Ectodermal cell (in vitro differentiated cells): Measurements from ENCODE around the gene USF2.
"Not testable (repeated sequence)": the region's sequence is repeated elsewhere in the genome, so short reads cannot be mapped to it uniquely, and the experiment has no call there.

ENCODE experiments used
- H3K27ac ChIP-seq: 2 replicates; pipeline ENCODE4 v1.7.0; 2013; ENCODE audit warnings: mild to moderate bottlenecking, low read depth, low read length; ENCODE audit not compliant: insufficient read depth, poor library complexity, severe bottlenecking
- H3K27me3 ChIP-seq: 2 replicates; pipeline ENCODE4 v1.7.0; 2013; ENCODE audit warnings: mild to moderate bottlenecking, low read length; ENCODE audit not compliant: insufficient read depth, control insufficient read depth, poor library complexity, severe bottlenecking
- H3K36me3 ChIP-seq: one replicate; pipeline ENCODE4 v1.7.0; 2013; ENCODE audit warnings: low read length; ENCODE audit not compliant: control insufficient read depth, insufficient read depth
- H3K4me1 ChIP-seq: one replicate; pipeline ENCODE4 v1.7.0; 2013; ENCODE audit warnings: low read length; ENCODE audit not compliant: control insufficient read depth, insufficient read depth
- H3K4me3 ChIP-seq: 2 replicates; pipeline ENCODE4 v1.7.0; 2013; ENCODE audit warnings: low read depth, low read length, control low read depth; ENCODE audit not compliant: insufficient read depth
- H3K9me3 ChIP-seq: 2 replicates; pipeline ENCODE4 v1.7.0; 2013; ENCODE audit warnings: mild to moderate bottlenecking, low read length, moderate library complexity; ENCODE audit not compliant: control insufficient read depth
- WGBS, 2 experiments: methylation state at CpG; one replicate each; pipeline ENCODE4 v1.1.7; 2013; ENCODE audit warnings: missing lambda C conversion rate in 2 of 2; 5-methylcytosine and 5-hydroxymethylcytosine counted together

Gene USF2

DNA sequence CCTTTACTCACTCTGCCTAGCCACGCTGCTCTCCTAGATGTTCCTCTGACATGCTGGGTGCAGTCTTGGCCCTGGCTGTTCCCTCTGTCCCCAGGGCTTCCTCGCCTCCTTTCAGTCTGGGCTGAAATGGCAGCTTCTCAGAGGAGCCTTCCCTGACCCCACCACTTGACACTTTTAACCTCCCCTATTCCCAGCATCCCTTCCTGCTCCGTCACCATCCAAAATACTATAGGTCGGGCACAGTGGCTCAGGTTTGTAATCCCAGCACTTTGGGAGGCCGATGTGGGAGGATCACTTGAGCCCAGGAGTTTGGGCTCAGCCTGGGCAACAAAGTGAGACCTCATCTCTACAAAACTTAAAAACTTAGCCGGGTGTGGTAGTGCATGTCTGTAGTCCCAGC lies 42.8 kb upstream of the USF2 start:
- 91% methylated on average over 6 of the region's 6 CpGs for WGBS, 2 experiments
- Histone ChIP-seq H3K36me3 (no peaks in the 10 kb centered on the region), H3K27ac (no peak overlapping the region), H3K4me3 (no peak overlapping the region), H3K9me3 (no peaks in the 10 kb centered on the region), H3K4me1 (no peaks in the 10 kb centered on the region), H3K27me3 (no peaks in the 10 kb centered on the region)

DNA sequence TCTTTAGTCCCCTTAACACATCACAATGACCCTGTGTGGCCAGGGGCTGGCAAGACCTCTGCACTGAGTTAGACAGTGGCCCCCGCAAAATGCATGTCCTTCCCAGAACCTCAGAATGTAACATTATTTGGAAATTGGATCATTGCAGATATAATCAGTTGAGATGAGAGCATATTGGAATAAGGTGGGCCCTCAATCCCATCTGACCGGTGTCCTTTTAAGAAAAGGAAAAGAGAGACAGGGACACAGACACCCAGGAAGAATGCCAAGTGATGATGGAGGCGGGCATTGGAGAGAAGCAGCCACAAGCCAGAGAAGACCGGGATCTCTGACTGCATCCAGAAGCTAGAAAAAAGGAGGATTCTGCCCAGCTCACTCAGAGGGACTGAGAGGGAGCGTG lies 42.0 kb upstream of the USF2 start:
- 92 to 93% methylated on average over 5 of the region's 5 CpGs for WGBS, 2 experiments

DNA sequence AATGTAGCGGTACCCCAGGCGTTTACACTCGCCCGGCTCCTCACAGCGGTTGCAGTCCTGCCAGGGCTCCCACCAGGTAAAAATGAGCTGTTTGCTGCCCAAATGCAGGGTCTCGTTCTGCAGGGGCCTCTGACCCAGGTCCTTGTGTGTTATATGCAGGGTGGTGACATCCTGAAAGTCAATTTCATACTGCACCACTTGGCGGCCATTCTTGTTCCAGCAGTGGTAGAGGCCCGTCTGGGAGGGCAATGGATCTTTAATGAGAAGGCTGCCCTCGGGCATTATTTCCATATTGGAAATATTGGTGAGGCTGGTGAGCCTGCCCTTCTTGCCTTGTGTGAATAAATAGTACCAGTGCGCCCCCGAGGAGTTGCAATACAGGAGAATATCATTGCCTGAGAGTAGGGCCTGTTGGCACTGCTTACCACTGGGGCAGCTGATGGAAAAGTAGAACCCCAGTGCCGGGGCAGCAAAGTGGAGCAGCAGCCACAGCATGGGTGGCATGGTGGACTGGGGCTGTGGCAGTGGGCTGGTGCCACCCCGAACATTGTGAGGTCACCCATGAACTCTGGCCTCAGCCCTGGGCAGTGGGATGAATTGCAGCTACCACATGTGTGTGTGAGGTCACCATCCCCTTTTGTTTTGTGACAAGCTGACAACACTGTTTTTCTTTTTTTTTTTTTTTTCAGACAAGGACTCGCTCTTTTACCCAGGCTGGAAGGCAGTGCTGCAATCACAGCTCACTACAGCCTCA lies 40.4 kb upstream of the USF2 start, which contains the start of gene FAM187B:
TSS of gene FAM187B (minus strand) at position 563 of the 754 bp plus-strand sequence. CDS start at position 504, 59 bp downstream.
- 91 to 93% methylated on average over 14 of the region's 14 CpGs for WGBS, 2 experiments
- no peaks in the 10 kb centered on the region for H3K36me3 ChIP-seq
- no peaks in the 10 kb centered on the region for H3K4me1 ChIP-seq
- H3K4me3 ChIP-seq, result no peak within 1 kb of the TSS
- no peaks in the 10 kb centered on the region for H3K27me3 ChIP-seq
- H3K9me3 ChIP-seq, result no peaks in the 10 kb centered on the region
- no peak within 1 kb of the TSS for H3K27ac ChIP-seq

More for the DNA sequence above, 42.0 kb upstream of the USF2 start:
- Histone ChIP-seq H3K27ac (no peak overlapping the region), H3K36me3 (no peaks in the 10 kb centered on the region), H3K27me3 (no peaks in the 10 kb centered on the region), H3K9me3 (no peaks in the 10 kb centered on the region), H3K4me1 (no peaks in the 10 kb centered on the region), H3K4me3 (no peak overlapping the region)

DNA sequence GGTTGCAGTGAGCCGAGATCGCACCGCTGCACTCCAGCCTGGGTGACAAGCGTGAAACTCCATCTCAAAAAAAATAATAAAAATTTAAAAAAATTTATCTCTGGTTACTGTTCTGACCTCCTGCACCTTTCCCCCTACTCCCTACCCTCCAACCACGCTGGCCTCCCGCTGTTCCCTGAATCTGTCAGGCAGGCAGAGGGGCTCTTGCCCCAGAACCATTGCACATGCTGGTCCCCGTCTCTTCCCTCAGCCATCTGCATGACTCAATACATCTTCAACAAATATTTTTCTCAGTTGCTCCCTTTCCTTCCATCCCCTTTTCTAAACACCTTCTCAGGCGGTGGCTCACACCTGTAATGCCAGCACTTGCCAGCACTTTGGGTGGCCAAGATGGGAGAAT lies 39.2 kb upstream of the USF2 start:
- H3K36me3 ChIP-seq, result no peaks in the 10 kb centered on the region
- peaks cover under 1% of the 10 kb centered on the region for H3K9me3 ChIP-seq
- H3K4me3 ChIP-seq, result no peak overlapping the region
- no peaks in the 10 kb centered on the region for H3K4me1 ChIP-seq
- WGBS, 2 experiments, result 92 to 94% methylated on average over 8 of the region's 8 CpGs
- H3K27me3 ChIP-seq, result no peaks in the 10 kb centered on the region
- H3K27ac ChIP-seq, result no peak overlapping the region

DNA sequence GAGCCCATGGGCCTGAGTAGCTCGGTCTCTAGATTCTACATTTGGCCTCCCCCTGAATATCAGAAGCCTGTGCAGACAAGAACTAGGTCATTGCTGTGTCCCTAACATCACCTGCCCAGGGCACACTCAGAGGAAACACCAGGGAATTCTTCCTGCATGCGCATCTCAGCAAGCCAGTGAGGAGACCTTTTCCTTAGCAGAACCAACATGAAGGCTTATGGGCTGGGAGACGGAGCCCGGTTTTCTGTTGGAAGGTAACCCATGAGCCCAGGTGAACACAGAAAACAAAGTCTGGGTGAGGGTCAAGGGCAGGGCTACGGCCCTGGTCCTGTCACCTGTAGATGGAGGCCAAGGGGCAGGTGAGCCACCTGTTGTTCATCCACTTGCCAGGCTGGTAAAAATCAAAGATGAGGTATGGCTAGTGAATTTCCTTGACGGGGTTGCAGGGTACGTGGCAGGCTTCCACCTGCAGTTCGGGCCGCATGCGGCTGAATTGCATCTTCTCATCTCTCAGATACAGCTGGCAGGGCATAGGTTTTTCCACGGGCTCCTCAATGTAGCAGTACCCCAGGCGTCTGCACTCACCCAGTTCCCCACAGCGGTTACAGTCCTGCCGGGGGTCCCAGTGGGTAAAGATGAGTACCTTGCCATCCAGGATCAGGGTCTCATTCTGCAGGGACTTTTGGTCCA lies 36.7 kb upstream of the USF2 start:
- Histone ChIP-seq H3K9me3 (peaks cover 2% of the 10 kb centered on the region), H3K27me3 (no peaks in the 10 kb centered on the region), H3K36me3 (no peaks in the 10 kb centered on the region), H3K4me3 (no peak overlapping the region), H3K4me1 (no peaks in the 10 kb centered on the region), H3K27ac (no peak overlapping the region)
- WGBS, 2 experiments, result 93 to 95% methylated on average over 14 of the region's 14 CpGs

DNA sequence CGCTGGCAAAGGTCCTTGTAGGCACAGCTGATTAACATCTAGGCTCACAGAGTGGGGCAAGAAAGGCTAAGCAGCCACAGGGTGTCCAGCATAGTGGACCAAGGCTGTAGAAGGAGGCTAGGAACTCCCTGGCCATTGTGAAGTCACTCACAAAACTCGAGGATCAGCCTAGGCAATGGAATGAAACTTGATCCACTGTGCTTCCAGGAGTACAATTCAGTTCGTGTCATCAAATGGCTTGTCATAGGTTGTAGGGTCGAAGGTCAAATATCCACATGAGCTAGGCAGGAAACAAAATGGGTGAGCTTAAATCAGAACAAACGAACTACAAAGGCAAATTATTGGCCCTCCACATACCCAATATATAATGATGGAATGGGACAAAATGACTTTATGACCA lies 35.9 kb upstream of the USF2 start:
- Histone ChIP-seq H3K4me3 (no peak overlapping the region), H3K4me1 (no peaks in the 10 kb centered on the region), H3K27ac (no peak overlapping the region), H3K27me3 (no peaks in the 10 kb centered on the region), H3K9me3 (peaks cover 2% of the 10 kb centered on the region), H3K36me3 (no peaks in the 10 kb centered on the region)
- 76 to 78% methylated on average over 4 to 5 of the region's 5 CpGs for WGBS, 2 experiments

DNA sequence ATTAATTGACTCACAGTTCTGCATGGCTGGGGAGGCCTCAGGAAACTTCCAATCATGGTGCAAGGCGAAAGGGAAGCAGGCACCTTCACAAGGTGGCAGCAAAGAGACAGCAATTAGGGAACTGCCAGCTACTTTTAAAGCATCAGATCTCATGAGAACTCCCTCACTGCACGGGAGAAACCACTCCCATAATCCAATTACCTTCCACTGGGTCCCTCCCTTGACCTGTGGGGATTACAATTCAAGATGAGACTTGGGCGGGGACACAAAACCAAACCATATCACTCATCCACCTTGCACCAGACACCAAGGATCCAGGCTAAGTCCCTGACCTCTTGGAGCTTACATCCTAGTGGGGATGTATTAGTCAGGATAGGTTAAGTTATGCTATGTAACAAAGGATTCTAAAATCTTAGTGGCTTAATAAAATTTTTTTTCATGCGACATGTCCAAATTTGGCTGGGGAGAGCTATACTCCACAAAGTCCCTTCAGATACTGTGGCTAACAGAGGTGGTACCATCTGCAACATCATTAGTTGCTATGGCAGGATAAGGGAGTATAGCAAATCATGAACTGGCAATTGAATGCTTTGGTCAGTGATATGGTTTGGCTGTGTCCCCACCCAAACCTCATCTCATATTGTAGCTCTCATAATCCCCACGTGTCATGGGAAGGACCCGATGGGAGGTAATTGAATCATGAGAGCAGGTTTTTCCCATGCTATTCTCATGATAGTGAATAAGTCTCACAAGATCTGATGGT lies 31.9 kb upstream of the USF2 start:
- WGBS, 2 experiments, result 72 to 83% methylated on average over 4 to 6 of the region's 6 CpGs

DNA sequence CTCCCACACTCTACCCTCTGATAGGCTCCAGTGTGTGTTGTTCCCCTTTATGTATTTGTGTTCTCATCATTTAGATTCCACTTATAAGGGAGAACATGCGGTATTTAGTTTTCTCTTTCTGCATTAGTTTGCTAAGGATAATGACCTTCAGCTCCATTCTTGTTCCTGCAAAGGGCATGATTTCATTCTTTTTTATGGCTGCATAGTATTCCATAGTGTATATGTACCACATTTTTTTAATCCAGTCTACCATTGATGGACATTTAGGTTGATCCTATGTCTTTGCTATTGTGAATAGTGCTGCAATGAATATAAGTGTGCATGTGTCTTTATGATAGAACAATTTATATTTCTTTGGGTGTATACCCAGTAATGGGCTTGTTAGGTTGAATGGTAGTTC lies 29.2 kb upstream of the USF2 start:
- not testable (repeated sequence) for H3K4me3 ChIP-seq, H3K9me3 ChIP-seq, H3K27ac ChIP-seq, H3K36me3 ChIP-seq, H3K4me1 ChIP-seq, H3K27me3 ChIP-seq
- 93 to 100% methylated on average over 1 of the region's 1 CpG for WGBS, 2 experiments

More for the DNA sequence above, 31.9 kb upstream of the USF2 start:
- Histone ChIP-seq H3K9me3 (peaks cover 2% of the 10 kb centered on the region), H3K4me1 (no peaks in the 10 kb centered on the region), H3K36me3 (no peaks in the 10 kb centered on the region), H3K4me3 (no peak overlapping the region), H3K27me3 (no peaks in the 10 kb centered on the region), H3K27ac (no peak overlapping the region)

DNA sequence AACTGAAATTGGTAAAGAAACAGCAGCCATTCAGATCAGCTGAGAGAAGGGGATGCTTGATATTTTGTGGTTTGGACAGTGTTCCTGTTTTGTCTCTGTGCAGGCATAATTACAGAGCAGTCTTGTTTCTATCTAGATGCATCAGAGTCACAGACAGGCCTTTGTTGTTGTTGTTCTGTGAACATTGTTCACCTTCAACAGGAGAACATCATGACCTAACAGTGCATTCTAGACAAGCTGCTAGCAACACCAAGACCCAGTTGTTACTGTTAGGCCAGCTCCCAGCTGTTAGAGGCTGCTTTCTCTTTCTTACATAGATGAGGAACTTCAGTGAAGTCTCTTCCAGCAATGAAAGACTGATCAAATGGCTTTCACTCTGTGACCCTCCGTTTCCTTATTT lies 28.4 kb upstream of the USF2 start:
- WGBS, 2 experiments, result 90% methylated on average over 1 of the region's 1 CpG
- H3K27ac ChIP-seq, result no peak overlapping the region
- H3K9me3 ChIP-seq, result no peaks in the 10 kb centered on the region
- no peak overlapping the region for H3K4me3 ChIP-seq
- H3K27me3 ChIP-seq, result no peaks in the 10 kb centered on the region
- no peaks in the 10 kb centered on the region for H3K4me1 ChIP-seq
- no peaks in the 10 kb centered on the region for H3K36me3 ChIP-seq

DNA sequence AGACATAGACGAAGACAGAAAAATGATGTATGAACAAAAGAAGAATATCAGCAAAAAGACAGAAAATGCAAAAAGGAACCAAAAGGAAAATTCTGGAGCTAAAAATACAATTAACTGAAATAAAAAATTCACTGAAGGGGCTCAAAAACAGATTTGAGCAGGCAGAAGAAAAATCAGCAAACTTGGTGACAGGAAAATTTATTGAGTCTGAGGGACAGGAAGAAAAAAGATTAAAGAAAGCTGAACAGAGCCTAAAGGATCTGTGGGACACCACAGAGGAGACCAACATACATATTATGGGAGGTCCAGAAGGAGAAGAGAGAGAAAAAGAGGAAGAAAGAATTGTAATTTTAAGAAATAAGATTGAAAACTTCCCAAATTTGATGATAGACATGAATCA lies 27.3 kb upstream of the USF2 start:
- H3K4me3 ChIP-seq, result no peak overlapping the region
- no peaks in the 10 kb centered on the region for H3K36me3 ChIP-seq
- WGBS, 2 experiments, result 90 to 100% methylated on average over 1 of the region's 1 CpG
- H3K9me3 ChIP-seq, result no peaks in the 10 kb centered on the region
- no peak overlapping the region for H3K27ac ChIP-seq
- no peaks in the 10 kb centered on the region for H3K27me3 ChIP-seq
- no peaks in the 10 kb centered on the region for H3K4me1 ChIP-seq
